ENCODE measurements around the gene HNRNPAB. TPM values are rescaled to one million over a fixed set of nuclear protein-coding genes. Genes with fewer than 3 reads are reported as not detected.

Gene HNRNPAB
- polyA plus RNA-seq, 1 experiment, result 102 TPM

GRCh38 chr5:178203670-178204181 is 607 bp upstream of the HNRNPAB start:
- Histone ChIP-seq H3K27ac (ENCODE audit: low read depth, low read length) (peak overlapping the region; percentile 11), H3K9me3 (ENCODE audit: control insufficient read depth, insufficient read depth, low read length) (no peaks in the 10 kb centered on the region; the same call in 1 of the 2 replicates), H3K27me3 (ENCODE audit: control insufficient read depth, insufficient read depth, low read length) (no peaks in the 10 kb centered on the region), H3K4me3 (ENCODE audit: low read depth, low read length) (peak overlapping the region; percentile 75)
- no peak for DNase-seq (ENCODE audit: low read depth, low spot score)
- POLR2A ChIA-PET, result interaction anchor here (0.7 to 1.5 kb wide), 22 partner anchors 9 to 1667 kb away, joined by 3 to 20 read pairs (median 4); partner anchors contain the start of genes HNRNPH1, NHP2, PHYKPL and RNF44
- CTCF ChIA-PET, result interaction anchor here (2.1 kb wide), 1 partner anchor 128 kb away, joined by 4 read pairs; no protein-coding TSS in a partner anchor
- TF ChIP-seq CTCF (IDR thresholded peaks at IDR 0.05; ENCODE audit: low read depth, low read length), result no peak

DNA sequence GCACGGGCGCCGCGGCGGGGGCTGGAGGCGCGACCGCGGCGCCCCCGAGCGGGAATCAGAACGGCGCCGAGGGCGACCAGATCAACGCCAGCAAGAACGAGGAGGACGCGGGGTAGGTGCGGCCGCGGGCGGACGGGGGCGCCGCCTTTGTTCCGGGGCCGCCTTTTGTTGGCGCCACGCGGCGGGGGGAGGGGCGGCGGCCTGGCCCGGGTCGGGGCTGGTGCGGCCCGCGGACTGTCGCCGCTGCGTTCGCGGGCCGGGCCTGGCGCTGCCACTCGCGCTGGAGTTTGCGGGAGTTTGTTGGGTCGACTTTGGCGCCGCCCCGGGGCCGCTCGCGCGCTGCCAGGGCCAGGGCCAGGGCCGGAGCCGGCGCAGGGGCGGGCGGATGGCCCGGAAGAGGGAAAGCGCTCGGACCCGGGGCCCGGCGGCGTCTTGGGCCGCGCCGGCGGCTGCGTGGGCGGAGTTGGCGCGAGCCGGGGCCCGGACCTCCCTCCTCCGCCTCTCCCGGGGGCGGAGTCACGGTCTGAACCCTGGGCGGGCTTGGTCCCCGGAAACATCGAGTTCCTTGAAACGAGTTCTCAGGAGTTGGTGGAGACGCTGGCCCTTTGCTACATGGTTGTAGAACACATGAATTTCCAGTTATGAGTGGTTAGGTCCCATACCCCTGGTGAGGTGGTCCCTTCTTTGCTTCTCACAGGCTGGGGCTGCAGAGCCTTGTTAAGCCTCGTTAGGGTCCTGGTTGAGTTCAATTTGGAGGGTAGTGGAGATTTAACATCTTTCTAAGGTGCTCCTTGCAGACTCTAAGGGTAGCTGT is 809 bp downstream of the HNRNPAB start:
- Histone ChIP-seq H3K27me3 (ENCODE audit: control insufficient read depth, insufficient read depth, low read length) (no peaks in the 10 kb centered on the region), H3K27ac (ENCODE audit: low read depth, low read length) (no peak overlapping the region), H3K4me3 (ENCODE audit: low read depth, low read length) (peak overlapping the region; percentile 75), H3K9me3 (ENCODE audit: control insufficient read depth, insufficient read depth, low read length) (no peaks in the 10 kb centered on the region; the same call in 1 of the 2 replicates)
- CTCF ChIA-PET, result interaction anchor here (0.6 to 2.1 kb wide), 4 partner anchors 26 to 598 kb away, joined by 3 to 4 read pairs (median 3); no protein-coding TSS in a partner anchor
- no peak for DNase-seq (ENCODE audit: low read depth, low spot score)
- POLR2A ChIA-PET, result interaction anchor here (0.6 to 1.5 kb wide), 22 partner anchors 9 to 1668 kb away, joined by 3 to 20 read pairs (median 4); partner anchors contain the start of genes HNRNPH1, NHP2, PHYKPL and RNF44
- TF ChIP-seq CTCF (IDR thresholded peaks at IDR 0.05; ENCODE audit: low read depth, low read length), result no peak

DNA sequence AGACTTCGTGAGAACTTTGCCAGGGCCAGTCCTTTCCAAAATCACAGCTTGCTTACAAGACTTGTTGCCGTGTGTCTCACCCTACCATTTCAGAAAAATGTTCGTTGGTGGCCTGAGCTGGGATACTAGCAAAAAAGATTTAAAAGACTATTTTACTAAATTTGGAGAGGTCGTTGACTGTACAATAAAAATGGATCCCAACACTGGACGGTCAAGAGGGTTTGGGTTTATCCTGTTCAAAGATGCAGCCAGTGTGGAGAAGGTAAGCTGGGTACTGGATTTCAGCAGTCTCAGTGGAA is 1.4 kb downstream of the HNRNPAB start:
- Histone ChIP-seq H3K9me3 (ENCODE audit: control insufficient read depth, insufficient read depth, low read length) (no peaks in the 10 kb centered on the region; the same call in 1 of the 2 replicates), H3K27ac (ENCODE audit: low read depth, low read length) (no peak overlapping the region), H3K27me3 (ENCODE audit: control insufficient read depth, insufficient read depth, low read length) (no peaks in the 10 kb centered on the region), H3K4me3 (ENCODE audit: low read depth, low read length) (peak overlapping the region; percentile 75)
- DNase-seq (ENCODE audit: low read depth, low spot score), result no peak
- ChIA-PET POLR2A (no interaction called here), CTCF (interaction anchor here (0.6 to 2.1 kb wide), 4 partner anchors 26 to 599 kb away, joined by 3 to 4 read pairs (median 3); no protein-coding TSS in a partner anchor)
- TF ChIP-seq CTCF (IDR thresholded peaks at IDR 0.05; ENCODE audit: low read depth, low read length), result no peak

- ChIA-PET CTCF (interaction anchor here (0.6 to 1.5 kb wide), 5 partner anchors 10 to 599 kb away, joined by 3 read pairs; no protein-coding TSS in a partner anchor), POLR2A (no interaction called here)
- H3K27me3 ChIP-seq (ENCODE audit: control insufficient read depth, insufficient read depth, low read length), result no peaks in the 10 kb centered on the region
- no peak for TF ChIP-seq CTCF (IDR thresholded peaks at IDR 0.05; ENCODE audit: low read depth, low read length)
- H3K27ac ChIP-seq (ENCODE audit: low read depth, low read length), result peak overlapping the region; percentile 52
- H3K9me3 ChIP-seq (ENCODE audit: control insufficient read depth, insufficient read depth, low read length), result no peaks in the 10 kb centered on the region; the same call in 1 of the 2 replicates
- no peak for DNase-seq (ENCODE audit: low read depth, low spot score)
- H3K4me3 ChIP-seq (ENCODE audit: low read depth, low read length), result peak overlapping the region; percentile 75
Observed at GRCh38 chr5:178206166-178207101, 2.1 kb downstream of the HNRNPAB start.

All from AG04450 (cell line).